ENCODE data around the gene CREB3L2.
"Not testable (repeated sequence)": the region's sequence is repeated elsewhere in the genome, so short reads cannot be mapped to it uniquely, and the experiment has no call there.

Gene CREB3L2

GRCh38 chr7:138049505-138050116, 47.7 kb upstream of the CREB3L2 start:
- Histone ChIP-seq H3K36me3 (ENCODE audit: control insufficient read depth in 2 of 2, insufficient read depth in 1 of 2, low read length in 2 of 2) (no peaks in the 10 kb centered on the region), H3K9me3 (ENCODE audit: control insufficient read depth, insufficient read depth, low read depth, low read length) (no peaks in the 10 kb centered on the region), H3K4me1 (ENCODE audit: control insufficient read depth, insufficient read depth, low read length) (no peaks in the 10 kb centered on the region), H3K4me3 (ENCODE audit: low read depth, low read length) (no peak overlapping the region), H3K27ac (ENCODE audit: extremely low read depth, low read depth, low read length) (no peak overlapping the region)
- TF ChIP-seq ZNF175 (tag by site-specific recombination; IDR thresholded peaks at IDR 0.05) (no peak), ZNF148 (tag by site-specific recombination; IDR thresholded peaks at IDR 0.05; ENCODE audit: borderline replicate concordance) (no peak), ZNF133 (tag by site-specific recombination; IDR thresholded peaks at IDR 0.05) (no peak), BCL6B (tag by site-specific recombination; IDR thresholded peaks at IDR 0.05) (no peak), ZNF544 (tag by site-specific recombination; IDR thresholded peaks at IDR 0.05) (no peak), ZNF426 (tag by site-specific recombination; IDR thresholded peaks at IDR 0.05) (no peak)
- ChIA-PET POLR2A (no interaction called here), CTCF (no interaction called here)

- TF ChIP-seq ZNF221 (tag by site-specific recombination; IDR thresholded peaks at IDR 0.05; ENCODE audit: borderline replicate concordance) (no peak), ZNF146 (tag by site-specific recombination; IDR thresholded peaks at IDR 0.05) (no peak), HOXD13 (CRISPR knock-in tag; IDR thresholded peaks at IDR 0.05; ENCODE audit: borderline replicate concordance) (no peak)
- Histone ChIP-seq H3K27ac (ENCODE audit: extremely low read depth, low read depth, low read length) (no peak overlapping the region), H3K36me3 (ENCODE audit: control insufficient read depth in 2 of 2, insufficient read depth in 1 of 2, low read length in 2 of 2) (no peaks in the 10 kb centered on the region), H3K9me3 (ENCODE audit: control insufficient read depth, insufficient read depth, low read depth, low read length) (no peaks in the 10 kb centered on the region), H3K4me3 (ENCODE audit: low read depth, low read length) (no peak overlapping the region), H3K4me1 (ENCODE audit: control insufficient read depth, insufficient read depth, low read length) (no peaks in the 10 kb centered on the region)
- POLR2A ChIA-PET = no interaction called here
- CTCF ChIA-PET = no interaction called here
Measured at GRCh38 chr7:138047907-138048306, 46.0 kb upstream of the CREB3L2 start.

GRCh38 chr7:138044897-138045296, 43.0 kb upstream of the CREB3L2 start:
- H3K36me3 ChIP-seq (ENCODE audit: control insufficient read depth in 2 of 2, insufficient read depth in 1 of 2, low read length in 2 of 2) = no peaks in the 10 kb centered on the region
- POLR2A ChIA-PET = no interaction called here
- H3K27ac ChIP-seq (ENCODE audit: extremely low read depth, low read depth, low read length) = no peak overlapping the region
- H3K4me3 ChIP-seq (ENCODE audit: low read depth, low read length) = no peak overlapping the region
- no peak for TF ChIP-seq ZNF223 (tag by site-specific recombination; IDR thresholded peaks at IDR 0.05)
- TF ChIP-seq ZNF341 (tag by site-specific recombination; IDR thresholded peaks at IDR 0.05; ENCODE audit: low read depth) = no peak
- TF ChIP-seq PBX3 (CRISPR knock-in tag; IDR thresholded peaks at IDR 0.05) = no peak
- no peak for TF ChIP-seq SP2 (tag by site-specific recombination; IDR thresholded peaks at IDR 0.05)
- TF ChIP-seq ZNF768 (tag by site-specific recombination; IDR thresholded peaks at IDR 0.05) = no peak
- TF ChIP-seq ZNF23 (tag by site-specific recombination; IDR thresholded peaks at IDR 0.05; ENCODE audit: borderline replicate concordance) = no peak
- no peak for TF ChIP-seq ZNF558 (tag by site-specific recombination; IDR thresholded peaks at IDR 0.05)
- no peak for TF ChIP-seq ZNF473 (tag by site-specific recombination; IDR thresholded peaks at IDR 0.05)
- no peak for TF ChIP-seq INSM2 (tag by site-specific recombination; IDR thresholded peaks at IDR 0.05)
- no peak for TF ChIP-seq ZNF629 (tag by site-specific recombination; IDR thresholded peaks at IDR 0.05)
- TF ChIP-seq OSR2 (tag by site-specific recombination; IDR thresholded peaks at IDR 0.05) = no peak
- CTCF ChIA-PET = interaction anchor here (0.8 kb wide), 1 partner anchor 22 kb away, joined by 3 read pairs; no protein-coding TSS in a partner anchor
- H3K4me1 ChIP-seq (ENCODE audit: control insufficient read depth, insufficient read depth, low read length) = no peaks in the 10 kb centered on the region
- no peaks in the 10 kb centered on the region for H3K9me3 ChIP-seq (ENCODE audit: control insufficient read depth, insufficient read depth, low read depth, low read length)

- H3K4me1 ChIP-seq (ENCODE audit: control insufficient read depth, insufficient read depth, low read length); H3K27ac ChIP-seq (ENCODE audit: extremely low read depth, low read depth, low read length); H3K36me3 ChIP-seq (ENCODE audit: control insufficient read depth in 2 of 2, insufficient read depth in 1 of 2, low read length in 2 of 2); H3K9me3 ChIP-seq (ENCODE audit: control insufficient read depth, insufficient read depth, low read depth, low read length); CTCF ChIA-PET; H3K4me3 ChIP-seq (ENCODE audit: low read depth, low read length); POLR2A ChIA-PET: not testable (repeated sequence)
Measured at GRCh38 chr7:138040063-138040462, 38.2 kb upstream of the CREB3L2 start.
